ENCODE results near the gene EME1.

The EME1 gene

GRCh38 chr17:50363217-50364060, 9.6 kb upstream of the EME1 start:
- DNase-seq (ENCODE audit: low read depth): no peak

GRCh38 chr17:50364061-50364458, 9.0 kb upstream of the EME1 start:
- no peak for DNase-seq (ENCODE audit: low read depth)

- no peak for DNase-seq (ENCODE audit: low read depth)
These were observed 8.3 kb upstream of the EME1 start for GRCh38 chr17:50364715-50365114.

GRCh38 chr17:50365165-50365564, 7.9 kb upstream of the EME1 start:
- DNase-seq (ENCODE audit: low read depth): no peak

- no peak for DNase-seq (ENCODE audit: low read depth)
These were observed 7.2 kb upstream of the EME1 start for GRCh38 chr17:50365649-50366393.

- no peak for DNase-seq (ENCODE audit: low read depth)
These were observed 5.6 kb upstream of the EME1 start for GRCh38 chr17:50367401-50367800.

- no peak for DNase-seq (ENCODE audit: low read depth)
These were observed 3.0 kb upstream of the EME1 start for GRCh38 chr17:50370052-50370451.

GRCh38 chr17:50371526-50371925, 1.5 kb upstream of the EME1 start:
- DNase-seq (ENCODE audit: low read depth): no peak

- DNase-seq (ENCODE audit: low read depth): no peak
These were observed 739 bp upstream of the EME1 start for GRCh38 chr17:50372222-50372757.

- DNase-seq (ENCODE audit: low read depth): no peak
These were observed 676 bp downstream of the EME1 start for GRCh38 chr17:50373705-50374104.

GRCh38 chr17:50375858-50376538, 3.0 kb downstream of the EME1 start:
- DNase-seq (ENCODE audit: low read depth): no peak

- DNase-seq (ENCODE audit: low read depth): no peak
These were observed 6.5 kb downstream of the EME1 start for GRCh38 chr17:50379351-50380132.

GRCh38 chr17:50380369-50381259, 7.6 kb downstream of the EME1 start:
- no peak for DNase-seq (ENCODE audit: low read depth)

GRCh38 chr17:50381260-50381815, 8.3 kb downstream of the EME1 start:
- DNase-seq (ENCODE audit: low read depth): no peak

- no peak for DNase-seq (ENCODE audit: low read depth)
These were observed 8.9 kb downstream of the EME1 start for GRCh38 chr17:50381920-50382319.

GRCh38 chr17:50382931-50383330, 9.9 kb downstream of the EME1 start:
- no peak for DNase-seq (ENCODE audit: low read depth)

- no peak for DNase-seq (ENCODE audit: low read depth)
These were observed 13.5 kb downstream of the EME1 start for GRCh38 chr17:50386510-50386909.

GRCh38 chr17:50388728-50389127, 15.7 kb downstream of the EME1 start:
- DNase-seq (ENCODE audit: low read depth): no peak

- DNase-seq (ENCODE audit: low read depth): no peak
These were observed 16.5 kb downstream of the EME1 start for GRCh38 chr17:50389534-50389933.

GRCh38 chr17:50392621-50393020, 19.6 kb downstream of the EME1 start:
- DNase-seq (ENCODE audit: low read depth): no peak
